Astrocyte (in vitro differentiated cells and primary cell): Measurements from ENCODE around the gene HOPX. TPM values are rescaled to one million over a fixed set of nuclear protein-coding genes. Genes with fewer than 3 reads are reported as not detected.

Source experiments
- DNase-seq: peaks from one replicate; pipeline ENCODE4 v3.0.0-alpha.2; 2010; ENCODE audit warnings: low read depth
- FAIRE-seq: peaks from 2 replicates; lab custom pipeline; 2011; peaks lifted over from hg19 to GRCh38; lab: Jason Lieb, UNC
- H2AFZ ChIP-seq: 2 replicates; pipeline ENCODE4 v1.6.0; 2012; ENCODE audit warnings: low read depth, low read length, inconsistent platforms
- H3K27ac ChIP-seq: 2 replicates; pipeline ENCODE4 v1.5.1; 2011; ENCODE audit warnings: low read depth, low read length, inconsistent platforms
- H3K27me3 ChIP-seq: 2 replicates; pipeline ENCODE4 v1.6.0; 2011; ENCODE audit warnings: low read length, inconsistent platforms; ENCODE audit not compliant: insufficient read depth
- H3K36me3 ChIP-seq: 2 replicates; pipeline ENCODE4 v1.5.1; 2011; ENCODE audit warnings: low read length, inconsistent platforms; ENCODE audit not compliant: insufficient read depth
- H3K4me1 ChIP-seq: 2 replicates; pipeline ENCODE4 v1.5.1; 2011; ENCODE audit warnings: low read length, inconsistent platforms; ENCODE audit not compliant: insufficient read depth
- H3K4me2 ChIP-seq: 2 replicates; pipeline ENCODE4 v1.6.0; 2012; ENCODE audit warnings: low read length, inconsistent platforms
- H3K4me3 ChIP-seq: 2 replicates; pipeline ENCODE4 v1.5.1; 2011; ENCODE audit warnings: low read depth, mild to moderate bottlenecking, low read length, inconsistent platforms; ENCODE audit not compliant: insufficient read depth
- H3K79me2 ChIP-seq: 2 replicates; pipeline ENCODE4 v1.6.0; 2012; ENCODE audit warnings: mild to moderate bottlenecking, low read length, inconsistent platforms; ENCODE audit not compliant: insufficient read depth
- H3K9ac ChIP-seq: 2 replicates; pipeline ENCODE4 v1.6.0; 2012; ENCODE audit warnings: mild to moderate bottlenecking, low read length, inconsistent platforms
- H3K9me3 ChIP-seq: 2 replicates; pipeline ENCODE4 v1.5.1; 2012; ENCODE audit warnings: low read depth, mild to moderate bottlenecking, low read length, inconsistent platforms; ENCODE audit not compliant: insufficient read depth
- H4K20me1 ChIP-seq: 2 replicates; pipeline ENCODE4 v1.6.0; 2012; ENCODE audit warnings: low read length, inconsistent platforms; ENCODE audit not compliant: insufficient read depth
- H3K27ac Mint-ChIP-seq: one replicate; pipeline ENCODE4 v1.8.0; 2021; ENCODE audit warnings: mild to moderate bottlenecking, mixed read lengths; ENCODE audit not compliant: unreplicated experiment
- H3K27me3 Mint-ChIP-seq: one replicate; pipeline ENCODE4 v1.8.0; 2021; ENCODE audit warnings: low read depth, mixed read lengths; ENCODE audit not compliant: unreplicated experiment
- H3K36me3 Mint-ChIP-seq: one replicate; pipeline ENCODE4 v1.8.0; 2021; ENCODE audit warnings: low read depth, mixed read lengths; ENCODE audit not compliant: unreplicated experiment
- H3K4me1 Mint-ChIP-seq: one replicate; pipeline ENCODE4 v1.8.0; 2021; ENCODE audit warnings: low read depth, mixed read lengths; ENCODE audit not compliant: unreplicated experiment
- H3K4me3 Mint-ChIP-seq: one replicate; pipeline ENCODE4 v1.8.0; 2021; ENCODE audit warnings: mild to moderate bottlenecking, moderate library complexity, mixed read lengths; ENCODE audit not compliant: unreplicated experiment
- H3K9me3 Mint-ChIP-seq: one replicate; pipeline ENCODE4 v1.8.0; 2021; ENCODE audit warnings: mild to moderate bottlenecking, mixed read lengths; ENCODE audit not compliant: unreplicated experiment
- CTCF ChIP-seq: IDR thresholded peaks from 2 replicates; pipeline ENCODE4 v1.5.1; 2011; ENCODE audit warnings: low read depth, mild to moderate bottlenecking, inconsistent platforms, low read length, moderate library complexity; ENCODE audit not compliant: insufficient read depth
- EZH2 ChIP-seq: IDR thresholded peaks from 2 replicates; pipeline ENCODE4 v1.6.1; 2012; ENCODE audit warnings: mild to moderate bottlenecking, low read length, inconsistent platforms; ENCODE audit not compliant: insufficient read depth
- total RNA-seq: library from RNA; stranded (reverse); gene quantifications from 2 replicates; pipeline ENCODE4 v1.2.1, GENCODE V29; 2021

The HOPX gene
- total RNA-seq, 1 donor from 2014 or later: 1.7 TPM

DNA sequence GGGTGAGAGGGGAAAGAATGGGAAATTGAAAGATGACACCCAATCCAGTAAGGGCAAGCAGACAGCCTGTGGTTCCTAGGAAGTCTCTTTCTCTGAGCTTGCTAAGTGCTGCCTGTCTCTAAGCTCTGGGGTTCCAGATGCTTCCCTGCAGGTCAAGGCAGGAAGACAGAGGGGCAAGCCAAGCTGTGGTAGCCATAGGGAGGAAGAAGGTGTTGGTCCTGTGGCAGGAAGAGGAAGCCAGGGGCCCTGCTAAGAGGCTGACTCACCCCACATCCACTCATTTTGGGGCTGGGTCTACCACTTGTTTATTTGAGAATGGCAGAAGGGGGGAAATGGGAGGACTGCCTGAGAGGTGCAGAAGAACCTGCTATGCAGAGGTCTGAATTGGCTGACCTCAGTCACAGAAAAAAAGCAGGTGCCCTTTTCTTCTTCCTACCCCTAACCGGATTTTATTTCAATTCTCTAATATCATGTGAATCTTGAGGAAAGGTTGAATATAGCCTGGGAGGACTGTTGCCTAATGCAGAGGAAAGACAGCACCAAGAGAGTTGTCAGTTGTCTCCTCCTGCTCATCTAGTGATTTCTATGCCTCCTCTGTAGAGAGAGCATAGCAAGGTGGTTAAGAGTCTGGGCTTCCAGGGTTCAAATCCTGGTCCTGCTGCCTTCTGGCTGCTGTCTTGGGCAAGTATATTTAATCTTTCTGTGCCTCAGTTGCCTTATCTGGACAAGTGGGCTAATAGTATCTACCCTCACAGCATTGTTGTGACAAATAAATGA is 27.4 kb downstream of the HOPX start:
- Mint-ChIP-seq H3K4me1 (peaks cover 8% of the 10 kb centered on the region), H3K27ac (no peak overlapping the region), H3K9me3 (peaks cover 6% of the 10 kb centered on the region), H3K27me3 (peaks cover 40% of the 10 kb centered on the region), H3K36me3 (no peaks in the 10 kb centered on the region), H3K4me3 (no peak overlapping the region)
- no peaks in the 10 kb centered on the region for H3K36me3 ChIP-seq
- H3K9me3 ChIP-seq: no peaks in the 10 kb centered on the region
- H4K20me1 ChIP-seq: peaks cover 3% of the 10 kb centered on the region
- DNase-seq: no peak
- H3K4me1 ChIP-seq: peaks cover 16% of the 10 kb centered on the region
- no peak for FAIRE-seq
- TF ChIP-seq CTCF (no peak), EZH2 (no peak)
- H2AFZ ChIP-seq: no peak overlapping the region
- no peak overlapping the region for H3K27ac ChIP-seq
- H3K79me2 ChIP-seq: no peaks in the 10 kb centered on the region
- H3K4me3 ChIP-seq: no peak overlapping the region
- peaks cover 21% of the 10 kb centered on the region for H3K27me3 ChIP-seq
- H3K4me2 ChIP-seq: peak overlapping the region; percentile 20
- H3K9ac ChIP-seq: no peak overlapping the region

DNA sequence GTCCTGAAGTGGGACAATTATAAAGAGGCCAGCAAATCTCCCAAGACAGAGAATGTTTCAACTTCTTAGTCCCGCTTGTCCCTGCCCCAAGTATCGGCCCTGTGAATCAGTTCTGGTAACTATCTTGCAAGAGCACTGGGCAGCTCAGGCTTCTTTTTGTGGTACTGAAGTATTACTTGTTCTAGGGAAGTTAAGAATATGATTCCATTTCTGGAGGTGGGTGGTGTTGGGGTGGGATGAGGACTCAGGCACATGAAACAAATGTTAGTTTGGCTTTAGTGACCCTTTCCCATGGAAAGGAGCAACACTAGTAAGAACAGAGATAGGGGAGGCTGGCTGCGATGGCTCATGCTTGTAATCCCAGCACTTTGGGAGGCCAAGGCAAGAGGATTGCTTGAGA is 28.9 kb downstream of the HOPX start:
- Histone ChIP-seq H3K9ac (no peak overlapping the region), H4K20me1 (peaks cover 3% of the 10 kb centered on the region), H3K36me3 (no peaks in the 10 kb centered on the region), H3K4me2 (no peak overlapping the region), H3K4me3 (no peak overlapping the region), H3K9me3 (no peaks in the 10 kb centered on the region), H3K27ac (no peak overlapping the region), H3K79me2 (no peaks in the 10 kb centered on the region), H3K4me1 (peaks cover 14% of the 10 kb centered on the region), H2AFZ (no peak overlapping the region), H3K27me3 (peaks cover 13% of the 10 kb centered on the region)
- H3K4me3 Mint-ChIP-seq: no peak overlapping the region
- TF ChIP-seq EZH2 (no peak), CTCF (no peak)
- peaks cover 26% of the 10 kb centered on the region for H3K27me3 Mint-ChIP-seq
- DNase-seq (no peak), FAIRE-seq (no peak)
- H3K36me3 Mint-ChIP-seq: no peaks in the 10 kb centered on the region
- H3K4me1 Mint-ChIP-seq: peaks cover 12% of the 10 kb centered on the region
- H3K9me3 Mint-ChIP-seq: peaks cover 6% of the 10 kb centered on the region
- no peak overlapping the region for H3K27ac Mint-ChIP-seq

DNA sequence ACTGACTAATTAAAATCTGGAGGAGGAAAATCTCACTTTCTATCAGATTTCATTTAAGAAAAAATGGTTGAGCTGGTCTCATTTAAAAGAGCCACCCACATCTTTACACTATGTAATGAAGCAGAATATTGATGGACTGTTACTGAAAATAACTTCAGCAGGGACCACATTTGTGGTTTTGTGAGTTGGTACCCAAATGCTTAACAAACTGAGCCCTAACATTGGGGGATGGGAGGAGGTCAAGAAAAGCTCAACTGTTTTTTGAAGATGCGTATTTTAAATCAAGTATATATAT is 30.1 kb downstream of the HOPX start:
- Mint-ChIP-seq H3K4me1 (peaks cover 12% of the 10 kb centered on the region), H3K36me3 (no peaks in the 10 kb centered on the region), H3K27me3 (peaks cover 16% of the 10 kb centered on the region), H3K27ac (no peak overlapping the region), H3K9me3 (peaks cover 3% of the 10 kb centered on the region), H3K4me3 (no peak overlapping the region)
- Histone ChIP-seq H3K27me3 (peaks cover 3% of the 10 kb centered on the region), H3K4me3 (no peak overlapping the region), H3K79me2 (no peaks in the 10 kb centered on the region), H2AFZ (no peak overlapping the region), H4K20me1 (peaks cover 3% of the 10 kb centered on the region), H3K4me1 (peaks cover 7% of the 10 kb centered on the region), H3K4me2 (no peak overlapping the region), H3K36me3 (no peaks in the 10 kb centered on the region), H3K9ac (no peak overlapping the region), H3K9me3 (no peaks in the 10 kb centered on the region), H3K27ac (no peak overlapping the region)
- TF ChIP-seq CTCF (no peak), EZH2 (no peak)
- FAIRE-seq (no peak), DNase-seq (no peak)
